Naive thymus-derived CD8-positive, alpha-beta T cell (primary cell): ENCODE measurements around the gene COA1. TPM values are rescaled to one million over a fixed set of nuclear protein-coding genes. Genes with fewer than 3 reads are reported as not detected.
"Not testable (repeated sequence)": the region's sequence is repeated elsewhere in the genome, so short reads cannot be mapped to it uniquely, and the experiment has no call there.

Experiments
- ATAC-seq, 2 donors: fragments of 150-1000 bp; cut with Tn5 transposase in 1 of 2; sonication (Bioruptor Pico), chemical (Tn5 transposase) in 1 of 2; 1 replicate in 1 of 2; 2 replicates in 1 of 2; pipeline ENCODE4 v1.10.0; 2021; ENCODE audit warnings: mild to moderate bottlenecking in 2 of 2, moderate library complexity in 2 of 2
- POLR2A ChIA-PET: fragments of 350-600 bp; sonication (Branson Sonifier 250); formaldehyde crosslinking; loops from one replicate; lab custom pipeline; 2021; ENCODE audit warnings: antibody characterized with exemption; lab: Charles Lee
- DNase-seq, 10 donors: peaks; one replicate each; pipeline versions ENCODE4 v3.0.0 to v3.0.0-alpha.2; 2020 to 2022
- H3K27ac Mint-ChIP-seq, 10 donors: one replicate each; pipeline ENCODE4 v1.8.0; 2020 to 2022; ENCODE audit warnings: mild to moderate bottlenecking in 10 of 10, mixed read lengths in 10 of 10, moderate library complexity in 4 of 10, inconsistent platforms in 1 of 10
- H3K27me3 Mint-ChIP-seq, 5 donors: one replicate each; pipeline ENCODE4 v1.8.0; 2021 to 2022; ENCODE audit warnings: mixed read lengths in 5 of 5
- H3K36me3 Mint-ChIP-seq, 3 donors: one replicate each; pipeline ENCODE4 v1.8.0; 2020 to 2022; ENCODE audit warnings: mixed read lengths in 3 of 3, mild to moderate bottlenecking in 2 of 3, inconsistent platforms in 1 of 3
- H3K4me1 Mint-ChIP-seq, 4 donors: one replicate each; pipeline ENCODE4 v1.8.0; 2021 to 2022; ENCODE audit warnings: mixed read lengths in 4 of 4
- H3K4me3 Mint-ChIP-seq, 10 donors: one replicate each; pipeline ENCODE4 v1.8.0; 2020 to 2022; ENCODE audit warnings: mild to moderate bottlenecking in 10 of 10, mixed read lengths in 10 of 10, moderate library complexity in 6 of 10, inconsistent platforms in 1 of 10
- H3K9me3 Mint-ChIP-seq, 9 donors: one replicate each; pipeline ENCODE4 v1.8.0; 2020 to 2022; ENCODE audit warnings: mixed read lengths in 9 of 9, mild to moderate bottlenecking in 3 of 9, inconsistent platforms in 1 of 9, moderate library complexity in 1 of 9
- polyA plus RNA-seq, 3 donors: library from polyadenylated mRNA; unstranded; fragments of 300-500 nt; fragmentation: Illumina TruSeq; gene quantifications; one replicate each; pipeline ENCODE4 v1.2.3, GENCODE V29; 2021
- total RNA-seq, 8 experiments: library from RNA in 2 of 8; stranded (reverse) in 2 of 8; gene quantifications; one replicate each; pipeline ENCODE4 v1.2.3 and lab custom pipeline; 2021 to 2026

COA1 gene
- total and polyA plus RNA-seq, 5 experiments from 2014 or later: 102 to 219 (median 121) TPM

DNA sequence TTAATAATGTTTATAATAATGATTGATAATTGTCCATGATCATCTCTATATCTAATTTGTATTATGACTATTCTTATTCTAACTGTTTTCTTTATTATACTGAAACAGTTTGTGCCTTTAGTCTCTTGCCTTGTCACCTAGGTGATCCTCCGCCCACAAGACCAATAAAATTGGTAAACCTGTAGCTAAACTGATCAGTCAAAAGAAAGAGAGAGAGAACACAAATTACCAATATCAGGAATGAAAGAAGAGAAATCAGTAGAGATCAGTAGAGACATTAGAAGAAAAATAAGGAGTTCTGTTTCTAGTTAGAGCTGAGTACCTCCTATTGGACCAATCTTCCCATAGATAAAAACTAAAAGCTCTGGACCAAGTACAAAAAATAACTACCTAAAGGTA, 6.1 kb upstream of the COA1 start:
- Mint-ChIP-seq H3K27me3 (peaks cover 0 to 2% (median 0%) of the 10 kb centered on the region in 5 donors), H3K36me3 (no peaks in the 10 kb centered on the region), H3K4me1 (peaks cover 0 to 2% (median under 1%) of the 10 kb centered on the region in 4 donors), H3K9me3 (no peaks in the 10 kb centered on the region), H3K27ac (no peak overlapping the region), H3K4me3 (no peak overlapping the region)
- DNase-seq (no peak), ATAC-seq (no peak)
- POLR2A ChIA-PET: no interaction called here

DNA sequence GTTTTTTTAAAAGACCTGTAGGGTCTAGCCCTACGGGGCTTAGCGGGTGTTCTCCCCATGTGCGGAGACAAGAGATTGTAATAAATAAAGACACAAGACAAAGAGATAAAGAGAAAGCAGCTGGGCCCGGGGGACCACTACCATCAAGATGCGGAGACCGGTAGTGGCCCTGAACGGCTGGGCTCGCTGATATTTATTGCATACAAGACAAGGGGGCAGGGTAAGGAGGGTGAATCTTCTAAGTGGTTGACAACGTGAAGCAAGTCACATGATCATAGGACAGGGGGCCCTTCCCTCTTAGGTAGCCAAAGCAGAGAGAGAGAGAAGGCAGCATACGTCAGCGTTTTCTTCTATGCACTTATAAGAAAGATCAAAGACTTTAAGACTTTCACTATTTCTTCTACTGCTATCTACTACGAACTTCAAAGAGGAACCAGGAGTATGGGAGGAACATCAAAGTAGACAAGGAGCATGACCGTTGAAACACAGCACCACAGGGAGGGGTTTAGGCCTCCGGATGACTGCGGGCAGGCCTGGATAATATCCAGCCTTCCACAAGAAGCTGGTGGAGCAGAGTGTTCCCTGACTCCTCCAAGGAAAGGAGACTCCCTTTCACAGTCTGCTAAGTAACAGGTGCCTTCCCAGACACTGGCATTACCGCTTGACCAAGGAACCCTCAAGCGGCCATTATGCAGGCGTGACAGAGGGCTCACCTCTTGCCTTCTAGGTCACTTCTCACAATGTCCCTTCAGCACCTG, 5.4 kb upstream of the COA1 start:
- peak overlapping the region in 1 of 10 donors; percentile 5 for H3K27ac Mint-ChIP-seq
- H3K4me1 Mint-ChIP-seq, POLR2A ChIA-PET, H3K36me3 Mint-ChIP-seq, H3K4me3 Mint-ChIP-seq, DNase-seq, ATAC-seq, H3K27me3 Mint-ChIP-seq, H3K9me3 Mint-ChIP-seq: not testable (repeated sequence)

DNA sequence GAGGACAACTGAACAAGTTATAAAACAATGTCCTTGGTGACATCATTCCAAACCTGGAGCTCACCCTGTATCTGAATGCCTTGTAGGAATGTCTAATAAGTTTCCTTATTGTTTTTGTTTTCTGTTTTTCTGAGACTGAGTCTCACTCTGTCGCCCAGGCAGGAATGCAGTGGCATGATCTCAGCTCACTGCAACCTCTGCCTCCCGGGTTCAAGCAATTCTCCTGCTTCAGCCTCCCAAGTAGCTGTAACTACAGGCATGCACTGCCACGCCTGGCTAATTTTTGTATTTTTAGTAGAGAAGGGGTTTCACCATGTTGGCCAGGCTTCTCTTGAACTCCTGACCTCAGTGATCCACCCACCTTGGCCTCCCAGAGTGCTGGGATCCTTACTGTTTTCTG, 2.2 kb upstream of the COA1 start:
- H3K27me3 Mint-ChIP-seq, ATAC-seq, DNase-seq, POLR2A ChIA-PET, H3K9me3 Mint-ChIP-seq, H3K36me3 Mint-ChIP-seq: not testable (repeated sequence)
- peak overlapping the region in 1 of 10 donors; percentile 62 for H3K27ac Mint-ChIP-seq
- peak overlapping the region in 2 of 10 donors; percentile 7 to 37 for H3K4me3 Mint-ChIP-seq
- peaks cover 15 to 37% (median 23%) of the 10 kb centered on the region in 4 donors for H3K4me1 Mint-ChIP-seq

GRCh38 chr7:43729924-43730248, 563 bp upstream of the COA1 start:
- Mint-ChIP-seq H3K36me3 (peaks cover 0 to 1% (median under 1%) of the 10 kb centered on the region in 3 donors), H3K27me3 (peaks cover 0 to 2% (median 0%) of the 10 kb centered on the region in 5 donors), H3K27ac (peak overlapping the region; percentile 83 to 95 (median 92)), H3K4me1 (peaks cover 17 to 48% (median 34%) of the 10 kb centered on the region in 4 donors), H3K4me3 (peak overlapping the region; percentile 90 to 97 (median 94)), H3K9me3 (no peaks in the 10 kb centered on the region)
- ATAC-seq (no peak), DNase-seq (no peak)
- POLR2A ChIA-PET: interaction anchor here (0.7 to 1.9 kb wide), 7 partner anchors 25 to 798 kb away, joined by 3 to 12 read pairs (median 6); partner anchors contain the start of genes BLVRA, MRPL32, PSMA2 and STK17A

GRCh38 chr7:43727494-43727893, 1.8 kb downstream of the COA1 start:
- Mint-ChIP-seq H3K4me1 (peaks cover 23 to 60% (median 48%) of the 10 kb centered on the region in 4 donors), H3K27me3 (no peaks in the 10 kb centered on the region), H3K36me3 (peaks cover 0 to 7% (median 4%) of the 10 kb centered on the region in 3 donors), H3K9me3 (no peaks in the 10 kb centered on the region), H3K4me3 (peak overlapping the region; percentile 75 to 95 (median 86)), H3K27ac (peak overlapping the region in 6 of 10 donors; percentile 11 to 83 (median 74))
- DNase-seq (no peak), ATAC-seq (no peak)
- POLR2A ChIA-PET: no interaction called here

DNA sequence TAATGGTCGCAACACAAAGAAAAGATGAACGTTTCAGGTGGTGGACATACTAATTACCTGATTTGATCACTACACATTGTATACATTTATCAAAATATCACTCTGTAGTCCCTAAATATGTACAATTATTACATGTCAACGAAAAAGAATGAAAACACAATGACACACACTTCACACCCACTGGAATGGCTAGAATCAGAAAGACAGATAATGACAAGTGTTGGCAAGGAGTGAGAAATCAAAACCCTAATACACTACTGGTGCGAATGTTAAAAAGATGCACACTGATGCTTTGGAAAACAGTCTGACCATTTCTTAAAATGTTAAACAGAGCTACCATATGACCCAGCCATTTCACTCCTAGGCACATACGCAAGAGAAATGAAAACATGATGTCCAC, 2.3 kb downstream of the COA1 start:
- Mint-ChIP-seq H3K27me3 (no peaks in the 10 kb centered on the region), H3K4me1 (peaks cover 23 to 60% (median 51%) of the 10 kb centered on the region in 4 donors), H3K27ac (peak overlapping the region in 4 of 10 donors; percentile 22 to 83 (median 59)), H3K4me3 (peak overlapping the region in 9 of 10 donors; percentile 24 to 95 (median 81)), H3K9me3 (no peaks in the 10 kb centered on the region), H3K36me3 (peaks cover 0 to 7% (median 4%) of the 10 kb centered on the region in 3 donors)
- POLR2A ChIA-PET: no interaction called here
- DNase-seq: no peak
- ATAC-seq: no peak

DNA sequence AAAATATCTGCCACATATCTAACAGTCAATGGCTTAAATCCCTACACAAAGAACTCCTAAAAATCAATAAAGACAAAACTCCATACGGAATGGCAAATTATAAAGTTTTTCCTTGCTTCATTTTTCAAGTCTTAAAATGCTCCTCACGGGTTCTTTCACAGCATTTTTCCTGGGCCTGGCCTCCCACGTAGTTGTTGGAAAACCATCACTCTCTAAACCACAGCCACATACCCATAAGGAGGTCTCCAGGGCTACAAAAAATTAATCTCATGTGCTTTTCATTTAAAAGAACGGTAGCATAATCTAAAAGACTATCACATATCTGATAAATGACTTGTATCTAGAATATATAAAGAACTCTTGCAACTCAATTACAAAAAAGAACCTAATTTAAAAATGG, 2.9 kb downstream of the COA1 start:
- ATAC-seq (no peak), DNase-seq (no peak)
- POLR2A ChIA-PET: no interaction called here
- H3K36me3 Mint-ChIP-seq: peaks cover 0 to 7% (median 4%) of the 10 kb centered on the region in 3 donors
- peaks cover 23 to 60% (median 52%) of the 10 kb centered on the region in 4 donors for H3K4me1 Mint-ChIP-seq
- H3K27me3 Mint-ChIP-seq: no peaks in the 10 kb centered on the region
- peak overlapping the region in 2 of 10 donors; percentile 5 to 6 for H3K27ac Mint-ChIP-seq
- H3K4me3 Mint-ChIP-seq: peak overlapping the region in 8 of 10 donors; percentile 4 to 95 (median 77)
- no peaks in the 10 kb centered on the region for H3K9me3 Mint-ChIP-seq

DNA sequence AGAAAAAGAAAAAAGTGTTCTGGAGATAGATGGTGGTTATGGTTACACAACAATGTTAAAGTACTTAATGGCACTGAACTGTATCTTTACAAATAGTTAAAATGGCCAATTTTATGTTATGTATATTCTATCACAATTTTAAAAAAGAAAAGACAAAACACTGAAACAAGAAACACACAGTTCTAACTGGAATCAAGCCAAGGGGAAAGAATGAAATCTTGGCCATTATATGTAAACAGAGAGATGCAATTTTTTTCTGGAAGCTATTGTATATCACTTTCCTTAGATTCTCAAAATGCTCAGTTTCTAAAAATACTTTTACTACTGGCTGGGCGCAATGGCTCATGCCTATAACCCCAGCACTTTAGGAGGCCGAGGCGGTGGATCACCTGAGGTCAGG, 4.1 kb downstream of the COA1 start:
- DNase-seq (no peak), ATAC-seq (no peak)
- no peak overlapping the region for H3K27ac Mint-ChIP-seq
- H3K27me3 Mint-ChIP-seq: no peaks in the 10 kb centered on the region
- no peak overlapping the region for H3K4me3 Mint-ChIP-seq
- peaks cover 27 to 66% (median 61%) of the 10 kb centered on the region in 4 donors for H3K4me1 Mint-ChIP-seq
- POLR2A ChIA-PET: no interaction called here
- peaks cover 0 to 10% (median 4%) of the 10 kb centered on the region in 3 donors for H3K36me3 Mint-ChIP-seq
- no peaks in the 10 kb centered on the region for H3K9me3 Mint-ChIP-seq

DNA sequence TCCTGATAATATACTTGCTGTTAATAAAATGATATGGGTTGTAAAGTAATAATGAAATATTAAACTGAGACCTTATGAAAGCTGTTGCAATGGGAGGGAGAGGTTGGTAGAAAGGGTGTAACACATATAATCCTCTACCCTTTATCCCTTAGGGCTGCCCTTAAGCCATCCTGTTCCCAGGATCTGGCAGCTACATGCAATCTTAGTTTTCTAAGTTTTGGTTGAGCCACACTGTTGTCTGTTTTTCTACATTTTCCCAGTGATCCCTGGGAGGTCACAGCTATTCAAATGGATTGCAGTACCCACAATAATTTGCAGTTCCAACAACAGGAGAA, 6.3 kb downstream of the COA1 start:
- no peak for DNase-seq
- POLR2A ChIA-PET: no interaction called here
- ATAC-seq: no peak
- no peaks in the 10 kb centered on the region for H3K9me3 Mint-ChIP-seq
- H3K36me3 Mint-ChIP-seq: peaks cover 0 to 16% (median 6%) of the 10 kb centered on the region in 3 donors
- H3K4me1 Mint-ChIP-seq: peaks cover 28 to 70% (median 57%) of the 10 kb centered on the region in 4 donors
- H3K27ac Mint-ChIP-seq: peak overlapping the region in 2 of 10 donors; percentile 11 to 41
- no peaks in the 10 kb centered on the region for H3K27me3 Mint-ChIP-seq
- H3K4me3 Mint-ChIP-seq: no peak overlapping the region

DNA sequence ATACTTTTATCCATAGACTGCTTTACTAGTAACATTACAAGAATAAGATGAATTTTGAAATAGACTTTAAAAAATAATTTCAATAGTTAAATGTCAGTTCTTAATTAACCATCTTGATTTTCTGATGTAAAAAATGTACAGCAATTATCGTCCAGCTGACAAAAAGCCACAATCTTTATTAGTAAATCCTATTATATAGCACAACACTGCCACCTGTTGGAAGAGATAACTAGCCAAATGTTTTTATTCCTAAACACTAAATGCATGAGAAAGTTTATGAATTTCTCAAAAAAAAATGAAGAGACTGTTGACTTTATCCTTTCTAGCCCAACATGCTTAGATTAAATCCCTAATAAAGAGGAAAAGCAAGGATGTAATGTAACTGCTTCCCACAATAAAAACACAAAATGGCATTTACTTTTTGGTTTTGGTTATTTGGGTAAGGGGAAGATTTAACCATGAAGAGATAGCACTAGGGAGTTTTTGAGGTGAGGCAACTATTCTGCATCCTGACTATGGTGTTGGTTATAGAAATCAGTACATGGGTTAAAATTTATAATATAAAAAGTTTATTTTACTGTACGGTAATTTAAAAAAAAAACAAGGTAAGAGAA, 8.0 kb downstream of the COA1 start:
- Mint-ChIP-seq H3K27ac (peak overlapping the region in 4 of 10 donors; percentile 6 to 75 (median 54)), H3K36me3 (peaks cover 0 to 16% (median 8%) of the 10 kb centered on the region in 3 donors), H3K4me3 (no peak overlapping the region), H3K9me3 (no peaks in the 10 kb centered on the region), H3K4me1 (peaks cover 22 to 71% (median 56%) of the 10 kb centered on the region in 4 donors), H3K27me3 (no peaks in the 10 kb centered on the region)
- ATAC-seq (no peak), DNase-seq (peak in 5 of 10 donors; percentile 10 to 68 (median 61))
- POLR2A ChIA-PET: interaction anchor here (0.6 to 4.0 kb wide), 3 partner anchors 114 to 141 kb away, joined by 4 to 13 read pairs (median 7); partner anchors contain the start of gene STK17A

DNA sequence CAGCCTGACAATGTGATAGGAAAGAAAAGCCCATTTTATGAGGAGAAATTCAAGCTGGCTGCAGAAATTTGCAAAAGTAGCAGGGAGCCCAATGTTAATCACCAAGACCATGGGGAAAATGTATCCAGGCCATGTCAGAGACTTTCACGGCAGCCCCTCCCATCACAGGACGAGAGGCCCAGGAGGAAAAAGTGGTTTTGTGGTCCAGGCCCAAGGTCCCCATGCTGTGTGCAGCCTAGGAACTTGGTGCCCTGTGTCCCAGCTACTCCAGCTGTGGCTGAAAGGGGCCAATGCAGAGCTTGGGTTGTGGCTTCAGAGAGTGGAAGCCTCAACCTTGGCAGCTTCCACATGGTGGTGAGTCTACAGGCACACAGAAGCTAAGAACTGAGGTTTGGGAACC, 12.7 kb downstream of the COA1 start:
- no peaks in the 10 kb centered on the region for H3K27me3 Mint-ChIP-seq
- peak overlapping the region in 3 of 10 donors; percentile 2 to 73 (median 48) for H3K27ac Mint-ChIP-seq
- H3K4me3 Mint-ChIP-seq: no peak overlapping the region
- peaks cover 29 to 77% (median 52%) of the 10 kb centered on the region in 4 donors for H3K4me1 Mint-ChIP-seq
- peaks cover 0 to 26% (median 9%) of the 10 kb centered on the region in 3 donors for H3K36me3 Mint-ChIP-seq
- no peak for ATAC-seq
- POLR2A ChIA-PET: interaction anchor here (0.7 kb wide), 1 partner anchor 134 kb away, joined by 3 read pairs; the partner anchor contains the start of gene STK17A
- no peak for DNase-seq
- peaks cover 0 to 3% (median 0%) of the 10 kb centered on the region in 9 donors for H3K9me3 Mint-ChIP-seq

DNA sequence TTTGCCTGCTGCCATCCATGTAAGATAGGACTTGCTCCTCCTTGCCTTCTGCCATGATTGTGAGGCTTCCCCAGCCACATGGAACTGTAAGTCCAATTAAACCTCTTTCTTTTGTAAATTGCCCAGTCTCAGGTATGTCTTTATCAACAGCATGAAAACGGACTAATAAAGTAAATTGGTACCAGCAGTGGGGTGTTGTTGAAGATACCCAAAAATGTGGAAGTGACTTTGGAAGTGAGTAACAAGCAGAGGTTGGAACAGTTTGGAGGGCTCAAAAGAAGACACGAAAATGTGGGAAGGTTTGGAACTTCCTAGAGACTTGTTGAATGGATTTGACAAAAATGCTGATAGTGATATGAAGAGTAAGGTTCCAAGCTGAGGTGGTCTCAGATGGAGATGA, 13.4 kb downstream of the COA1 start:
- H3K4me1 Mint-ChIP-seq: peaks cover 29 to 75% (median 50%) of the 10 kb centered on the region in 4 donors
- H3K36me3 Mint-ChIP-seq: peaks cover 0 to 26% (median 9%) of the 10 kb centered on the region in 3 donors
- peak overlapping the region in 4 of 10 donors; percentile 2 to 73 (median 37) for H3K27ac Mint-ChIP-seq
- DNase-seq, ATAC-seq, H3K27me3 Mint-ChIP-seq, H3K9me3 Mint-ChIP-seq, POLR2A ChIA-PET, H3K4me3 Mint-ChIP-seq: not testable (repeated sequence)
